ENCODE results near the gene SEZ6.

DNA sequence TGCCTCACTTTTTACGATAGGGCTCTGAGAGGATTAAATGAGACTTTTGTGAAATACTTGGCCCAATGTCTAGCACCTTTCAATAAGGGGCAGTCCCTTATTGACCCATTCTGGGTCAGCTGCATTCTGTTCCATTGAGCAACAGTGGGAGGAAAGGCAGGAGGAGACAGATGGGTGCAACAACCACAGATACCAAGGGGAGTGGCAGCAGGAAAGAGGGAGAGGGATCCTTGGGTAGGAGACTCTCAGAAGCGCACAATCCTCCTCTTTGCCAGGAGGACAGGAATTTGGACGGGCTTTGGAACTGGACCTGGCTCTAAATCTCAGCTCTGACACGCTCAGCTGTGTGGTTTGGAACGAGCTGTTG, 40.6 kb upstream of the SEZ6 start:
- TF ChIP-seq POLR2A (IDR thresholded peaks at IDR 0.05): no peak
- TF ChIP-seq CTCF (IDR thresholded peaks at IDR 0.05): no peak

All from heart left ventricle (tissue), 13 donors.